Kidney (tissue), 14 donors: ENCODE data around the gene MPV17. TPM values are rescaled to one million over a fixed set of nuclear protein-coding genes. Genes with fewer than 3 reads are reported as not detected.
"Not testable (repeated sequence)": the region's sequence is repeated elsewhere in the genome, so short reads cannot be mapped to it uniquely, and the experiment has no call there.

Source experiments
- DNase-seq, 5 donors: peaks; one replicate each; pipeline ENCODE4 v3.0.0-alpha.2; 2013 to 2020
- FAIRE-seq: peaks from 2 replicates; lab custom pipeline; 2012; peaks lifted over from hg19 to GRCh38; lab: Jason Lieb, UNC
- H3K27ac ChIP-seq, 2 donors: one replicate each; pipeline ENCODE4 v1.7.0; 2013; ENCODE audit warnings: low read depth in 2 of 2, low read length in 2 of 2, inconsistent platforms in 1 of 2
- H3K27me3 ChIP-seq: one replicate; pipeline ENCODE4 v1.7.1; 2013; ENCODE audit warnings: low read length, inconsistent platforms; ENCODE audit not compliant: control insufficient read depth, insufficient read depth
- H3K36me3 ChIP-seq, 3 donors: one replicate each; pipeline versions ENCODE4 v1.7.0 to v1.7.1; 2013; ENCODE audit warnings: low read length in 3 of 3, control low read depth in 1 of 3, inconsistent platforms in 1 of 3; ENCODE audit not compliant: insufficient read depth in 3 of 3, control insufficient read depth in 2 of 3
- H3K4me1 ChIP-seq, 3 donors: one replicate each; pipeline versions ENCODE4 v1.7.0 to v1.7.1; 2013; ENCODE audit warnings: low read length in 3 of 3, inconsistent platforms in 1 of 3, low read depth in 1 of 3; ENCODE audit not compliant: control insufficient read depth in 2 of 3, insufficient read depth in 2 of 3
- H3K4me3 ChIP-seq, 3 donors: one replicate each; pipeline versions ENCODE4 v1.7.0 to v1.8.1; 2013; ENCODE audit warnings: low read length in 3 of 3, control low read depth in 1 of 3, inconsistent platforms in 1 of 3
- H3K9ac ChIP-seq, 3 donors: one replicate each; pipeline versions ENCODE4 v1.7.0 to v1.7.1; 2013; ENCODE audit warnings: low read length in 3 of 3, control low read depth in 1 of 3, inconsistent platforms in 1 of 3
- H3K9me3 ChIP-seq, 3 donors: one replicate each; pipeline versions ENCODE4 v1.7.0 to v1.7.1; 2013; ENCODE audit warnings: low read length in 3 of 3, control low read depth in 1 of 3, inconsistent platforms in 1 of 3; ENCODE audit not compliant: control insufficient read depth in 2 of 3, insufficient read depth in 1 of 3
- intact Hi-C: fragments of 100-400 bp; cut with DNase I; formaldehyde crosslinking; loops from one replicate; pipeline ENCODE4 v1.11.1; 2022
- polyA plus RNA-seq: library from polyadenylated mRNA; stranded (reverse); fragments of 350-450 nt; fragmentation: Illumina TruSeq; extraction: RNeasy Lipid Tissue Mini Kit (QIAGEN cat#74804); gene quantifications from one replicate; pipeline ENCODE4 v1.2.3, GENCODE V29; 2014; ENCODE audit warnings: low read depth, low replicate concordance; ENCODE audit not compliant: insufficient read depth
- total RNA-seq: library from RNA; stranded (reverse); fragmentation: NEBNext Ultra II Directional; extraction: Animal tissue kit (Norgen Biotek cat#: 25700); gene quantifications from one replicate; pipeline ENCODE4 v1.2.1, GENCODE V29; 2021
- TF ChIP-seq, protein P1 (sequence below): IDR thresholded peaks from 3 replicates; pipeline ENCODE4 v1.5.1; 2012; ENCODE audit warnings: mild to moderate bottlenecking, moderate library complexity, borderline replicate concordance; ENCODE audit not compliant: insufficient read depth; ENCODE audit errors: extremely low read depth
- donor health status: control.
- donor health status: control.
- donor health status: control.
- donor health status: control.
- donor health status: control.
- donor health status: DM: yes; HTN: yes; CAD: no.
- donor health status: Normal renal cell carcinoma (clear cell type).

The MPV17 gene
- total and polyA plus RNA-seq, 2 donors from 2014 or later: 66.2 to 120 TPM

DNA sequence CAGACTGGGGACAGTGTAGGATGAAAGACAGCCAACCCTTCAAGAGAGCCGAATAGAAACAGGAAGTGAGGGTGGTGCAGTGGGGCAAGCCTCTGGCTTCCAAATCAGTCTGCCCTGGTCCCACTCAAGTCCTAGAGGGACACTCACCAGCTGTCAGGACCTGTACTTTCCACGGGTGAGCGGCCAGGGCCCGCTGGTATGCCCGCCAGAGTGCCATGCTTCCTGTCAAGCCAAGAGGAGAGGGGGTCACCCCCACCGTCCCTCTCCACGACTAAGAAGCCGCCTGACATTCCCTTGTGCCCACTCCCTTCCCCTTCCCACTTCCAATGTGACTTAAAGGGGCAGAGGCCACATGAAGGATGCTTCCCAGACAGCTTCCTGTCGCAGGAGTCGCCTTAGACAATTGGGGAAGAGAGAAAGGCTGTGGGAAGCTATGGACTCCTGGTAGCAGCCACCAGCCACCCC is 564 bp downstream of the MPV17 start:
- DNase-seq (peak in 3 of 5 donors; percentile 39 to 78 (median 63)), FAIRE-seq (no peak)
- H3K4me3 ChIP-seq: peak overlapping the region; percentile 95 to 98 (median 97)
- peaks cover 2 to 14% (median 3%) of the 10 kb centered on the region in 3 donors for H3K36me3 ChIP-seq
- intact Hi-C loops: no loop called here
- no peaks in the 10 kb centered on the region for H3K27me3 ChIP-seq
- H3K27ac ChIP-seq: peak overlapping the region; percentile 86 to 96
- H3K9me3 ChIP-seq: no peaks in the 10 kb centered on the region
- TF ChIP-seq, protein P1, sequence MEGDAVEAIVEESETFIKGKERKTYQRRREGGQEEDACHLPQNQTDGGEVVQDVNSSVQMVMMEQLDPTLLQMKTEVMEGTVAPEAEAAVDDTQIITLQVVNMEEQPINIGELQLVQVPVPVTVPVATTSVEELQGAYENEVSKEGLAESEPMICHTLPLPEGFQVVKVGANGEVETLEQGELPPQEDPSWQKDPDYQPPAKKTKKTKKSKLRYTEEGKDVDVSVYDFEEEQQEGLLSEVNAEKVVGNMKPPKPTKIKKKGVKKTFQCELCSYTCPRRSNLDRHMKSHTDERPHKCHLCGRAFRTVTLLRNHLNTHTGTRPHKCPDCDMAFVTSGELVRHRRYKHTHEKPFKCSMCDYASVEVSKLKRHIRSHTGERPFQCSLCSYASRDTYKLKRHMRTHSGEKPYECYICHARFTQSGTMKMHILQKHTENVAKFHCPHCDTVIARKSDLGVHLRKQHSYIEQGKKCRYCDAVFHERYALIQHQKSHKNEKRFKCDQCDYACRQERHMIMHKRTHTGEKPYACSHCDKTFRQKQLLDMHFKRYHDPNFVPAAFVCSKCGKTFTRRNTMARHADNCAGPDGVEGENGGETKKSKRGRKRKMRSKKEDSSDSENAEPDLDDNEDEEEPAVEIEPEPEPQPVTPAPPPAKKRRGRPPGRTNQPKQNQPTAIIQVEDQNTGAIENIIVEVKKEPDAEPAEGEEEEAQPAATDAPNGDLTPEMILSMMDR: no peak
- H3K4me1 ChIP-seq: peaks cover 0 to 11% (median 0%) of the 10 kb centered on the region in 3 donors
- H3K9ac ChIP-seq: peak overlapping the region; percentile 96 to 97 (median 97)

DNA sequence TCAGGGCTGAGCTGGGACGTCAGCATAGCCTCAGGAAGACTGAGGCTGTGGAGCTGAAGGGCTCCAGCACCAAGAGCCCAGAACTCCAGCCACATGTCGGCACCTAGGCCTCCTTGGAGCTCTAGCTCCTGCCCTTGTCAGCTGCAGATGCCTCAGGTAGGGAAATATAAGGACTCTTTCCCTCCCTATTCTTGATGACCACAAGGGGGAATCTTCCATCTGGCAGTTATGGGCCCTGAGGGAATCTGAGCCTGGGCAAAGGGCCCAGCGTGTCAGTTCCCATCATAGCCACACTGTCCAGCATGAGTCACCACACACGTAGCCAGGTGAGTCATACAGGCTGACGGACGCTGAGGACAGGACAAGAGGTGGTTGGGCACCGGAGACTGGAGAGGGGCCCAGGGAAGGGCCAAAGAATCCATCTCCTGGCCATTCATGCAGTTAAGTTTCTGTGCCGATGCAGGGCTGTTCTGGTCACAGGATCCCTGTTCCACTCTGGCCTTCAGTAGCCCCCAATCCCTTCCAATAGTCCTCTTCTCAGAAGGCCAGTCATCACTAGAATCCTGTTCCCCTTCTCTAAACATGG is 1.8 kb downstream of the MPV17 start:
- Histone ChIP-seq H3K27me3 (no peaks in the 10 kb centered on the region), H3K27ac (no peak overlapping the region), H3K9ac (no peak overlapping the region), H3K9me3 (no peaks in the 10 kb centered on the region), H3K36me3 (peaks cover 0 to 2% (median 2%) of the 10 kb centered on the region in 3 donors), H3K4me3 (no peak overlapping the region), H3K4me1 (peaks cover 0 to 11% (median 0%) of the 10 kb centered on the region in 3 donors)
- intact Hi-C loops: no loop called here
- TF ChIP-seq, protein P1: peak; percentile 19
- FAIRE-seq (no peak), DNase-seq (peak in 2 of 5 donors; percentile 6 to 84)

- H3K27me3 ChIP-seq, H3K36me3 ChIP-seq, H3K9ac ChIP-seq, H3K4me3 ChIP-seq, DNase-seq, H3K27ac ChIP-seq, FAIRE-seq, H3K9me3 ChIP-seq, intact Hi-C loops: not testable (repeated sequence)
- H3K4me1 ChIP-seq: peaks cover 0 to 11% (median 0%) of the 10 kb centered on the region in 3 donors
Measured at GRCh38 chr2:27319839-27320238, 3.1 kb downstream of the MPV17 start.

GRCh38 chr2:27316655-27317412 is 6.1 kb downstream of the MPV17 start:
- TF ChIP-seq, protein P1: no peak
- no peak overlapping the region for H3K27ac ChIP-seq
- no peak for FAIRE-seq
- no peak overlapping the region for H3K9ac ChIP-seq
- intact Hi-C loops: no loop called here
- peak in 1 of 5 donors; percentile 4 for DNase-seq
- H3K27me3 ChIP-seq: no peaks in the 10 kb centered on the region
- H3K36me3 ChIP-seq: no peaks in the 10 kb centered on the region
- peaks cover 0 to 2% (median 0%) of the 10 kb centered on the region in 3 donors for H3K4me1 ChIP-seq
- H3K9me3 ChIP-seq: no peaks in the 10 kb centered on the region
- no peak overlapping the region for H3K4me3 ChIP-seq
